CD14-positive monocyte (primary cell): Measurements from ENCODE around the gene SDK1. TPM values are rescaled to one million over a fixed set of nuclear protein-coding genes. Genes with fewer than 3 reads are reported as not detected.

Source experiments
- DNase-seq, 3 donors: peaks; one replicate each; pipeline ENCODE4 v3.0.0-alpha.2; 2011 to 2022
- H2AFZ ChIP-seq: 2 replicates; pipeline ENCODE4 v1.6.0; 2012; ENCODE audit warnings: mild to moderate bottlenecking, low read depth, low read length, inconsistent platforms; ENCODE audit not compliant: insufficient read depth, poor library complexity, severe bottlenecking
- H3K27ac ChIP-seq, 2 donors: 1 replicate in 1 of 2; 2 replicates in 1 of 2; pipeline ENCODE4 v1.5.1; 2012 to 2013; ENCODE audit warnings: low read length in 2 of 2, control low read depth in 1 of 2, inconsistent platforms in 1 of 2, low read depth in 1 of 2, mild to moderate bottlenecking in 1 of 2
- H3K27me3 ChIP-seq, 2 donors: one replicate each; pipeline versions ENCODE4 v1.6.0 to v1.6.1; 2011 to 2013; ENCODE audit warnings: low read length in 2 of 2; ENCODE audit not compliant: control insufficient read depth in 2 of 2, insufficient read depth in 2 of 2
- H3K36me3 ChIP-seq, 2 donors: replicated peaks in 1 of 2; 1 replicate in 1 of 2; 2 replicates in 1 of 2; pipeline versions ENCODE4 v1.5.1 to v1.6.1; 2012 to 2013; ENCODE audit warnings: low read length in 2 of 2, control low read depth in 1 of 2, inconsistent platforms in 1 of 2, mild to moderate bottlenecking in 1 of 2; ENCODE audit not compliant: insufficient read depth in 2 of 2, control insufficient read depth in 1 of 2
- H3K4me1 ChIP-seq, 2 donors: 1 replicate in 1 of 2; 2 replicates in 1 of 2; pipeline versions ENCODE4 v1.5.1 to v1.6.1; 2012 to 2013; ENCODE audit warnings: low read length in 2 of 2, control low read depth in 1 of 2, inconsistent platforms in 1 of 2, mild to moderate bottlenecking in 1 of 2, moderate library complexity in 1 of 2; ENCODE audit not compliant: insufficient read depth in 2 of 2, control insufficient read depth in 1 of 2
- H3K4me2 ChIP-seq: replicated peaks from 2 replicates; pipeline ENCODE3; 2012; ENCODE audit warnings: low read length, moderate library complexity, mild to moderate bottlenecking; ENCODE audit not compliant: poor library complexity, severe bottlenecking; ENCODE audit errors: extremely low read depth
- H3K4me3 ChIP-seq, 3 experiments: fragments of 200-600 bp in 1 of 3; sonication (generic) in 1 of 3; replicated peaks in 1 of 3; 1 replicate in 2 of 3; 2 replicates in 1 of 3; pipeline ENCODE4 v1.5.1; 2011 to 2013; ENCODE audit warnings: low read length in 3 of 3, mild to moderate bottlenecking in 3 of 3, control low read depth in 2 of 3, low read depth in 2 of 3, inconsistent platforms in 1 of 3, moderate library complexity in 1 of 3
- H3K79me2 ChIP-seq: 2 replicates; pipeline ENCODE4 v1.6.0; 2012; ENCODE audit warnings: mild to moderate bottlenecking, control low read depth, inconsistent platforms, low read length, moderate library complexity; ENCODE audit not compliant: insufficient read depth
- H3K9ac ChIP-seq: 2 replicates; pipeline ENCODE4 v1.6.0; 2017; ENCODE audit warnings: low read length, mild to moderate bottlenecking; ENCODE audit not compliant: insufficient read depth, poor library complexity, severe bottlenecking
- H3K9me3 ChIP-seq, 2 donors: replicated peaks in 1 of 2; 1 replicate in 1 of 2; 2 replicates in 1 of 2; pipeline versions ENCODE4 v1.5.1 to v1.6.1; 2012 to 2013; ENCODE audit warnings: low read length in 2 of 2, control low read depth in 1 of 2; ENCODE audit not compliant: control insufficient read depth in 1 of 2, insufficient read depth in 1 of 2
- H4K20me1 ChIP-seq: 2 replicates; pipeline ENCODE4 v1.6.0; 2012; ENCODE audit warnings: mild to moderate bottlenecking, low read length, control low read depth, moderate library complexity; ENCODE audit not compliant: insufficient read depth
- H3K27ac Mint-ChIP-seq, 7 donors: one replicate each; pipeline ENCODE4 v1.8.0; 2020; ENCODE audit warnings: mild to moderate bottlenecking in 7 of 7, mixed read lengths in 7 of 7, moderate library complexity in 6 of 7, inconsistent platforms in 2 of 7
- H3K27me3 Mint-ChIP-seq, 3 donors: one replicate each; pipeline ENCODE4 v1.8.0; 2021 to 2022; ENCODE audit warnings: low read depth in 3 of 3, mild to moderate bottlenecking in 3 of 3, mixed read lengths in 3 of 3, moderate library complexity in 3 of 3, inconsistent platforms in 1 of 3
- H3K36me3 Mint-ChIP-seq, 2 donors: one replicate each; pipeline ENCODE4 v1.8.0; 2020; ENCODE audit warnings: mixed read lengths in 2 of 2, inconsistent platforms in 1 of 2, mild to moderate bottlenecking in 1 of 2
- H3K4me1 Mint-ChIP-seq: one replicate; pipeline ENCODE4 v1.8.0; 2020; ENCODE audit warnings: mild to moderate bottlenecking, mixed read lengths
- H3K4me3 Mint-ChIP-seq, 2 donors: one replicate each; pipeline ENCODE4 v1.8.0; 2020; ENCODE audit warnings: mild to moderate bottlenecking in 2 of 2, mixed read lengths in 2 of 2, moderate library complexity in 1 of 2
- H3K9me3 Mint-ChIP-seq, 7 donors: one replicate each; pipeline ENCODE4 v1.8.0; 2020 to 2022; ENCODE audit warnings: mixed read lengths in 7 of 7, mild to moderate bottlenecking in 6 of 7, moderate library complexity in 6 of 7, inconsistent platforms in 2 of 7
- CTCF ChIP-seq: fragments of 200-600 bp; IDR thresholded peaks from one replicate; pipeline ENCODE4 v1.8.0; 2022; ENCODE audit warnings: antibody characterized with exemption, mild to moderate bottlenecking
- WGBS: methylation state at CpG from one replicate; pipeline ENCODE4 v1.1.5; 2013; ENCODE audit warnings: missing lambda C conversion rate; ENCODE audit not compliant: insufficient coverage; 5-methylcytosine and 5-hydroxymethylcytosine counted together
- intact Hi-C, 2 donors: fragments of 100-400 bp; cut with micrococcal nuclease; formaldehyde crosslinking; loops; one replicate each; pipeline versions ENCODE4 v1.15.0 to v1.15.1; 2023
- polyA plus RNA-seq, 3 donors: library from polyadenylated mRNA; depleted of rRNA in 1 of 3; unstranded in 2 of 3; stranded (reverse) in 1 of 3; fragments of 300-500 nt in 2 of 3; fragments of >200 nt in 1 of 3; fragmentation: Illumina TruSeq in 2 of 3; gene quantifications; 1 replicate in 2 of 3; 2 replicates in 1 of 3; pipeline ENCODE4 v1.2.3, GENCODE V29; 2012 to 2021

The SDK1 gene
- polyA plus RNA-seq, 3 donors: 0.01 TPM; not detected in 2

- no peak overlapping the region for H3K4me3 Mint-ChIP-seq
- Histone ChIP-seq H4K20me1 (no peaks in the 10 kb centered on the region), H2AFZ (no peak overlapping the region), H3K4me2 (no peak overlapping the region), H3K79me2 (no peaks in the 10 kb centered on the region), H3K4me3 (no peak overlapping the region), H3K4me1 (no peaks in the 10 kb centered on the region), H3K9ac (no peak overlapping the region), H3K9me3 (no peaks in the 10 kb centered on the region), H3K27ac (no peak overlapping the region), H3K27me3 (no peaks in the 10 kb centered on the region), H3K36me3 (no peaks in the 10 kb centered on the region)
- H3K36me3 Mint-ChIP-seq: no peaks in the 10 kb centered on the region
- no peak overlapping the region for H3K27ac Mint-ChIP-seq
- 90% methylated on average over 7 of the region's 7 CpGs for WGBS
- peaks cover 0 to 2% (median 0%) of the 10 kb centered on the region in 7 donors for H3K9me3 Mint-ChIP-seq
- no peak for DNase-seq
- no peaks in the 10 kb centered on the region for H3K4me1 Mint-ChIP-seq
- intact Hi-C loops: no loop called here
- peaks cover 3 to 17% (median 11%) of the 10 kb centered on the region in 3 donors for H3K27me3 Mint-ChIP-seq
- TF ChIP-seq CTCF: no peak
Measured at GRCh38 chr7:4143006-4143405, 842.0 kb downstream of the SDK1 start.

- H3K4me2 ChIP-seq: no peak overlapping the region
- Mint-ChIP-seq H3K27me3 (peaks cover 3 to 17% (median 11%) of the 10 kb centered on the region in 3 donors), H3K4me3 (no peak overlapping the region), H3K27ac (no peak overlapping the region), H3K36me3 (no peaks in the 10 kb centered on the region), H3K9me3 (peaks cover 0 to 2% (median 0%) of the 10 kb centered on the region in 7 donors), H3K4me1 (no peaks in the 10 kb centered on the region)
- H3K27me3 ChIP-seq: no peaks in the 10 kb centered on the region
- DNase-seq: no peak
- H3K27ac ChIP-seq: no peak overlapping the region
- 93% methylated on average over 19 of the region's 27 CpGs for WGBS
- no peaks in the 10 kb centered on the region for H3K36me3 ChIP-seq
- H2AFZ ChIP-seq: no peak overlapping the region
- no peaks in the 10 kb centered on the region for H3K4me1 ChIP-seq
- no peaks in the 10 kb centered on the region for H3K79me2 ChIP-seq
- intact Hi-C loops: no loop called here
- H4K20me1 ChIP-seq: no peaks in the 10 kb centered on the region
- no peak for TF ChIP-seq CTCF
- H3K9me3 ChIP-seq: no peaks in the 10 kb centered on the region
- H3K4me3 ChIP-seq: no peak overlapping the region
- no peak overlapping the region for H3K9ac ChIP-seq
Measured at GRCh38 chr7:4143511-4144171, 842.6 kb downstream of the SDK1 start.
